AG04450 (cell line): ENCODE data around the gene TEX29. TPM values are rescaled to one million over a fixed set of nuclear protein-coding genes. Genes with fewer than 3 reads are reported as not detected.

Experiments used
- CTCF ChIA-PET: fragments of 300-600, 350-600 bp; formaldehyde crosslinking; extraction: SDS; loops from one replicate; lab custom pipeline; 2022; ENCODE audit warnings: antibody characterized with exemption, inconsistent platforms; lab: Charles Lee
- POLR2A ChIA-PET: fragments of 350-600 bp; formaldehyde crosslinking; extraction: SDS; loops from one replicate; lab custom pipeline; 2021; ENCODE audit warnings: antibody characterized with exemption, inconsistent platforms; lab: Yijun Ruan, JAX
- DNase-seq: peaks from one replicate; pipeline ENCODE4 v3.0.0-alpha.2; 2011; ENCODE audit warnings: low read depth, low spot score
- H3K27ac ChIP-seq: one replicate; pipeline ENCODE4 v1.5.1; 2012; ENCODE audit warnings: low read depth, low read length, control low read depth
- H3K27me3 ChIP-seq: one replicate; pipeline ENCODE4 v1.6.0; 2012; ENCODE audit warnings: low read length; ENCODE audit not compliant: control insufficient read depth, insufficient read depth
- H3K4me3 ChIP-seq: 2 replicates; pipeline ENCODE4 v1.5.1; 2011; ENCODE audit warnings: mild to moderate bottlenecking, low read depth, low read length, control low read depth
- H3K9me3 ChIP-seq: 2 replicates; pipeline ENCODE4 v1.5.1; 2012; ENCODE audit warnings: low read length; ENCODE audit not compliant: control insufficient read depth, insufficient read depth
- CTCF ChIP-seq: IDR thresholded peaks from 2 replicates; pipeline ENCODE4 v1.5.1; 2011; ENCODE audit warnings: low read depth, low read length, control low read depth, inconsistent platforms
- polyA plus RNA-seq: library from polyadenylated mRNA; depleted of rRNA; stranded (reverse); fragments of >200 nt; gene quantifications from 2 replicates; pipeline ENCODE4 v1.2.3, GENCODE V29; 2011

Gene TEX29
- polyA plus RNA-seq, 1 experiment: 6.1 TPM

GRCh38 chr13:111344471-111345191 is 24.2 kb downstream of the TEX29 start:
- H3K27me3 ChIP-seq: no peaks in the 10 kb centered on the region
- no peak overlapping the region for H3K4me3 ChIP-seq
- ChIA-PET CTCF (interaction anchor here (0.5 to 1.3 kb wide), 6 partner anchors 8 to 145 kb away, joined by 3 to 8 read pairs (median 4); no protein-coding TSS in a partner anchor), POLR2A (interaction anchor here (1.6 kb wide), 1 partner anchor 63 kb away, joined by 5 read pairs; no protein-coding TSS in a partner anchor)
- peak; percentile 93 for DNase-seq
- H3K9me3 ChIP-seq: peaks cover 3% of the 10 kb centered on the region; the same call in 1 of the 2 replicates
- TF ChIP-seq CTCF: peak; percentile 80
- H3K27ac ChIP-seq: peak overlapping the region; percentile 92

GRCh38 chr13:111345682-111346081 is 25.2 kb downstream of the TEX29 start:
- Histone ChIP-seq H3K27me3 (no peaks in the 10 kb centered on the region), H3K27ac (peak overlapping the region; percentile 21), H3K9me3 (peaks cover 3% of the 10 kb centered on the region; the same call in 1 of the 2 replicates), H3K4me3 (no peak overlapping the region)
- ChIA-PET CTCF (interaction anchor here (0.8 kb wide), 1 partner anchor 53 kb away, joined by 4 read pairs; no protein-coding TSS in a partner anchor), POLR2A (interaction anchor here (0.6 to 1.6 kb wide), 2 partner anchors 64 to 630 kb away, joined by 3 to 5 read pairs; no protein-coding TSS in a partner anchor)
- no peak for DNase-seq
- no peak for TF ChIP-seq CTCF

GRCh38 chr13:111346101-111346680 is 25.7 kb downstream of the TEX29 start:
- Histone ChIP-seq H3K4me3 (no peak overlapping the region), H3K27ac (no peak overlapping the region), H3K9me3 (peaks cover 3% of the 10 kb centered on the region; the same call in 1 of the 2 replicates), H3K27me3 (no peaks in the 10 kb centered on the region)
- ChIA-PET POLR2A (interaction anchor here (0.6 kb wide), 1 partner anchor 631 kb away, joined by 3 read pairs; no protein-coding TSS in a partner anchor), CTCF (interaction anchor here (0.8 kb wide), 1 partner anchor 54 kb away, joined by 4 read pairs; no protein-coding TSS in a partner anchor)
- no peak for DNase-seq
- TF ChIP-seq CTCF: no peak

- no peak for DNase-seq
- POLR2A ChIA-PET: no interaction called here
- H3K27ac ChIP-seq: no peak overlapping the region
- CTCF ChIA-PET: no interaction called here
- peaks cover 3% of the 10 kb centered on the region; the same call in 1 of the 2 replicates for H3K9me3 ChIP-seq
- TF ChIP-seq CTCF: no peak
- H3K27me3 ChIP-seq: no peaks in the 10 kb centered on the region
- no peak overlapping the region for H3K4me3 ChIP-seq
Observed at GRCh38 chr13:111347438-111347837, 27.0 kb downstream of the TEX29 start.
